HepG2 (cell line): ENCODE data around the gene TPSB2. TPM values are rescaled to one million over a fixed set of nuclear protein-coding genes. Genes with fewer than 3 reads are reported as not detected.
"Not testable (repeated sequence)": the region's sequence is repeated elsewhere in the genome, so short reads cannot be mapped to it uniquely, and the experiment has no call there.

Experiments used
- ATAC-seq: fragments of 200-7000 bp; cut with Tn5 transposase; 3 replicates; pipeline ENCODE4 v1.9.1; 2020; ENCODE audit warnings: mild to moderate bottlenecking, moderate library complexity
- BruUV-seq: library from RNA; stranded (reverse); fragments of 400-500 nt; replicated peaks from 2 replicates; lab custom pipeline; 2021; lab: Mats Ljungman, UMichigan
- CTCF ChIA-PET: fragments of 300-600 bp; formaldehyde crosslinking; extraction: SDS; loops from one replicate; lab custom pipeline; 2021; ENCODE audit warnings: low total read pairs, inconsistent platforms, low intra/inter-chr PET ratio; lab: Yijun Ruan, JAX
- POLR2A ChIA-PET: fragments of 350-600 bp; sonication (Branson Sonifier 250); formaldehyde crosslinking; loops from one replicate; lab custom pipeline; 2020; ENCODE audit warnings: antibody characterized with exemption, inconsistent platforms; lab: Yijun Ruan, JAX
- DNase-seq: peaks from one replicate; pipeline ENCODE4 v3.0.0-alpha.2; 2015; ENCODE audit warnings: low spot score
- FAIRE-seq: peaks from 3 replicates; lab custom pipeline; 2011; peaks lifted over from hg19 to GRCh38; lab: Jason Lieb, UNC
- H2AFZ ChIP-seq: one replicate; pipeline ENCODE4 v1.6.1; 2011; ENCODE audit warnings: low read length, inconsistent platforms
- H3K27ac ChIP-seq: fragments of 300-600 bp; 3 replicates; pipeline ENCODE4 v1.8.0; 2011; ENCODE audit warnings: mixed run types, mild to moderate bottlenecking, mixed read lengths, low read length, inconsistent platforms; ENCODE audit not compliant: insufficient read depth; ENCODE audit errors: extremely low read length
- H3K27me3 ChIP-seq, 2 experiments: fragments of 200-600 bp in 1 of 2; 2 replicates in 1 of 2; 3 replicates in 1 of 2; pipeline versions ENCODE4 v1.6.0 to v1.8.0; 2011; ENCODE audit warnings: low read length in 2 of 2, mild to moderate bottlenecking in 2 of 2, moderate library complexity in 2 of 2, inconsistent platforms in 1 of 2; ENCODE audit not compliant: insufficient read depth in 2 of 2, control insufficient read depth in 1 of 2
- H3K36me3 ChIP-seq, 2 experiments: fragments of 200-600 bp in 1 of 2; replicated peaks in 1 of 2; 2 replicates in 1 of 2; 3 replicates in 1 of 2; pipeline versions ENCODE4 v1.5.1 to v1.8.0; 2011; ENCODE audit warnings: low read length in 2 of 2, inconsistent platforms in 1 of 2; ENCODE audit not compliant: insufficient read depth in 2 of 2, control insufficient read depth in 1 of 2
- H3K4me1 ChIP-seq: 2 replicates; pipeline ENCODE4 v1.5.1; 2012; ENCODE audit warnings: low read length, inconsistent platforms; ENCODE audit not compliant: insufficient read depth
- H3K4me2 ChIP-seq: 2 replicates; pipeline ENCODE4 v1.6.0; 2011; ENCODE audit warnings: low read depth, low read length, inconsistent platforms
- H3K4me3 ChIP-seq, 3 experiments: fragments of 200-600 bp in 1 of 3; sonication (generic), shearing (Covaris generic) in 1 of 3; replicated peaks in 1 of 3; 2 replicates each; pipeline ENCODE4 v1.5.1; 2011 to 2016; ENCODE audit warnings: low read length in 3 of 3, inconsistent platforms in 2 of 3, low read depth in 2 of 3, mild to moderate bottlenecking in 2 of 3, control low read depth in 1 of 3, mixed read lengths in 1 of 3; ENCODE audit not compliant: insufficient read depth in 1 of 3
- H3K79me2 ChIP-seq: one replicate; pipeline ENCODE4 v1.6.1; 2011; ENCODE audit warnings: low read length, inconsistent platforms; ENCODE audit not compliant: insufficient read depth
- H3K9ac ChIP-seq: 2 replicates; pipeline ENCODE4 v1.6.0; 2011; ENCODE audit warnings: mild to moderate bottlenecking, low read depth, low read length, inconsistent platforms; ENCODE audit not compliant: insufficient read depth
- H3K9me3 ChIP-seq: 2 replicates; pipeline ENCODE4 v1.5.1; 2012; ENCODE audit warnings: mild to moderate bottlenecking, low read length
- H4K20me1 ChIP-seq: 2 replicates; pipeline ENCODE4 v1.6.0; 2011; ENCODE audit warnings: inconsistent platforms, mild to moderate bottlenecking, low read length, moderate library complexity; ENCODE audit not compliant: insufficient read depth
- ARNT ChIP-seq: fragments of 450-650 bp; IDR thresholded peaks from 2 replicates; pipeline ENCODE4 v1.6.1; 2017
- FOSL2 ChIP-seq: sonication (generic); formaldehyde crosslinking; IDR thresholded peaks from 2 replicates; pipeline ENCODE4 v1.4.0; 2020; ENCODE audit warnings: missing genetic modification reagents
- HIVEP1 ChIP-seq: sonication (generic); formaldehyde crosslinking; IDR thresholded peaks from 2 replicates; pipeline ENCODE4 v1.4.0; 2020; ENCODE audit warnings: mild to moderate bottlenecking, missing genetic modification reagents
- HNF4A ChIP-seq: sonication (generic); formaldehyde crosslinking; IDR thresholded peaks from 2 replicates; pipeline ENCODE4 v1.4.0; 2020; ENCODE audit warnings: missing genetic modification reagents
- ZNF883 ChIP-seq: sonication (generic); formaldehyde crosslinking; IDR thresholded peaks from 2 replicates; pipeline ENCODE4 v1.5.1; 2020; ENCODE audit warnings: mild to moderate bottlenecking, missing genetic modification reagents; ENCODE audit errors: not compliant biosample characterization
- WGBS: methylation state at CpG from one replicate; pipeline ENCODE4 v1.1.6; 2017; ENCODE audit warnings: low lambda C conversion rate; 5-methylcytosine and 5-hydroxymethylcytosine counted together
- in situ Hi-C: cut with HindIII; loops from 2 replicates; pipeline ENCODE4 v1.10.0; 2017; ENCODE audit warnings: low pct_unique_long_range_greater_than_20kb; ENCODE audit not compliant: extremely low pct_ligation_motif_present
- intact Hi-C: fragments of 100-400 bp; cut with micrococcal nuclease; formaldehyde crosslinking; loops from one replicate; pipeline ENCODE4 v1.10.0; 2022; ENCODE audit not compliant: unreplicated experiment
- polyA plus RNA-seq, 8 experiments: library from polyadenylated mRNA; depleted of rRNA in 3 of 8; stranded (reverse) in 7 of 8; unstranded in 1 of 8; fragments of >200 nt; fragmentation: Illumina TruSeq in 4 of 8; extraction: Trizol in 4 of 8; gene quantifications; 2 replicates each; pipeline versions ENCODE4 v1.2.1 to v1.2.3, GENCODE V29; 2011 to 2016; ENCODE audit warnings: low read depth in 4 of 8, missing spikeins in 1 of 8, mixed read lengths in 1 of 8; ENCODE audit not compliant: insufficient read depth in 1 of 8
- total RNA-seq, 5 experiments: library from RNA; depleted of rRNA; stranded (reverse); fragments of >200 nt; fragmentation: Illumina TruSeq; extraction: Trizol; gene quantifications; 2 replicates each; pipeline ENCODE4 v1.2.3, GENCODE V29; 2016; ENCODE audit warnings: low read depth in 1 of 5

Gene TPSB2
- total and polyA plus RNA-seq, 2 of the 13 experiments (the other 11 are each of a cell fraction or from before 2014, with no cell fraction given), result not detected

GRCh38 chr16:1245452-1246020 is 15.6 kb upstream of the TPSB2 start (continued):
- TF ChIP-seq ZNF883 (CRISPR knock-in tag) (no peak), HNF4A (CRISPR knock-in tag) (no peak), HIVEP1 (CRISPR knock-in tag) (no peak)

- no peaks in the 10 kb centered on the region for H4K20me1 ChIP-seq
- no peaks in the 10 kb centered on the region for H3K79me2 ChIP-seq
- H3K36me3 ChIP-seq, result no peaks in the 10 kb centered on the region
- H3K4me3 ChIP-seq, result no peak overlapping the region
- H3K9ac ChIP-seq, result no peak overlapping the region
- CTCF ChIA-PET, result no interaction called here
- H2AFZ ChIP-seq, result no peak overlapping the region
- WGBS, result 44% methylated on average over 7 of the region's 12 CpGs
- no peak overlapping the region for H3K4me2 ChIP-seq
- H3K9me3 ChIP-seq, result no peaks in the 10 kb centered on the region
- TF ChIP-seq ARNT, result no peak
- TF ChIP-seq FOSL2 (CRISPR knock-in tag), result 0 out of 2 replicates have a peak, but pooled peaks have one; percentile 12
- in situ Hi-C loops (no loop called here), intact Hi-C loops (no loop called here)
- H3K27me3 ChIP-seq, result peaks cover 1 to 32% of the 10 kb centered on the region in 2 experiments; a peak in 4 of 5 replicates
- no peak for FAIRE-seq
- no peak for ATAC-seq
- no peaks in the 10 kb centered on the region for H3K4me1 ChIP-seq
- no peak for DNase-seq
- BruUV-seq, result no TSS peak
- POLR2A ChIA-PET, result no interaction called here
- H3K27ac ChIP-seq, result no peak overlapping the region
Observed at GRCh38 chr16:1244881-1245280, 14.9 kb upstream of the TPSB2 start.

- H3K4me3 ChIP-seq, BruUV-seq, FAIRE-seq, H3K79me2 ChIP-seq, ATAC-seq, POLR2A ChIA-PET, H3K4me1 ChIP-seq, in situ Hi-C loops, H4K20me1 ChIP-seq, H3K36me3 ChIP-seq, H2AFZ ChIP-seq, H3K9me3 ChIP-seq, H3K9ac ChIP-seq, H3K27ac ChIP-seq, intact Hi-C loops, DNase-seq, CTCF ChIA-PET, H3K4me2 ChIP-seq: not testable (repeated sequence)
- 24% methylated on average over 9 of the region's 32 CpGs for WGBS
- peaks cover 1 to 32% of the 10 kb centered on the region in 2 experiments; a peak in 4 of 5 replicates for H3K27me3 ChIP-seq
Observed at GRCh38 chr16:1243907-1244850, 14.2 kb upstream of the TPSB2 start.
